ENCODE measurements around the gene BACE2. TPM values are rescaled to one million over a fixed set of nuclear protein-coding genes. Genes with fewer than 3 reads are reported as not detected.

The BACE2 gene
- total RNA-seq, 2 experiments from 2014 or later, result not detected

- Histone ChIP-seq H2AFZ (ENCODE audit: low read length) (no peak overlapping the region), H3K9me3 (ENCODE audit: low read length) (no peaks in the 10 kb centered on the region), H3K27ac (ENCODE audit: low read depth, low read length, poor library complexity, severe bottlenecking) (no peak overlapping the region), H3K36me3 (ENCODE audit: insufficient read depth, low read length) (no peaks in the 10 kb centered on the region), H3K4me2 (ENCODE audit: low read length) (no peak overlapping the region), H3K4me1 (ENCODE audit: insufficient read depth, low read length, poor library complexity, severe bottlenecking) (no peaks in the 10 kb centered on the region), H3K79me2 (ENCODE audit: insufficient read depth, low read depth, low read length) (no peaks in the 10 kb centered on the region), H4K20me1 (ENCODE audit: insufficient read depth, low read length) (no peaks in the 10 kb centered on the region), H3K4me3 (ENCODE audit: low read depth, low read length, poor library complexity, severe bottlenecking) (no peak overlapping the region), H3K9me2 (ENCODE audit: insufficient read depth, low read length) (no peaks in the 10 kb centered on the region)
- TF ChIP-seq CTCF (conservative IDR thresholded peaks at IDR 0.05; ENCODE audit: low read length), result no peak
- TF ChIP-seq EZH2phosphoT487 (IDR thresholded peaks at IDR 0.05; ENCODE audit: borderline replicate concordance, low read depth, low read length), result no peak
- DNase-seq (ENCODE audit: low spot score), result no peak
- CTCF ChIA-PET (ENCODE audit: unreplicated experiment), result no interaction called here
- POLR2A ChIA-PET, result interaction anchor here (1.8 kb wide), 1 partner anchor 251 kb away, joined by 4 read pairs; no protein-coding TSS in a partner anchor
- BruUV-seq (replicated peaks), result no TSS peak
- intact Hi-C loops (cut with micrococcal nuclease; ENCODE audit: unreplicated experiment), result no loop called here
These were observed 64.1 kb downstream of the BACE2 start for GRCh38 chr21:41232013-41232412.

- no peaks in the 10 kb centered on the region for H3K9me2 ChIP-seq (ENCODE audit: insufficient read depth, low read length)
- no peak for DNase-seq (ENCODE audit: low spot score)
- no peaks in the 10 kb centered on the region for H3K9me3 ChIP-seq (ENCODE audit: low read length)
- BruUV-seq (replicated peaks), result no TSS peak
- H3K4me3 ChIP-seq (ENCODE audit: low read depth, low read length, poor library complexity, severe bottlenecking), result no peak overlapping the region
- TF ChIP-seq CTCF (conservative IDR thresholded peaks at IDR 0.05; ENCODE audit: low read length) (no peak), EZH2phosphoT487 (IDR thresholded peaks at IDR 0.05; ENCODE audit: borderline replicate concordance, low read depth, low read length) (no peak)
- no peaks in the 10 kb centered on the region for H3K36me3 ChIP-seq (ENCODE audit: insufficient read depth, low read length)
- H3K4me2 ChIP-seq (ENCODE audit: low read length), result no peak overlapping the region
- no peaks in the 10 kb centered on the region for H3K79me2 ChIP-seq (ENCODE audit: insufficient read depth, low read depth, low read length)
- no peaks in the 10 kb centered on the region for H4K20me1 ChIP-seq (ENCODE audit: insufficient read depth, low read length)
- no peaks in the 10 kb centered on the region for H3K4me1 ChIP-seq (ENCODE audit: insufficient read depth, low read length, poor library complexity, severe bottlenecking)
- intact Hi-C loops (cut with micrococcal nuclease; ENCODE audit: unreplicated experiment), result no loop called here
- no peak overlapping the region for H3K27ac ChIP-seq (ENCODE audit: low read depth, low read length, poor library complexity, severe bottlenecking)
- H2AFZ ChIP-seq (ENCODE audit: low read length), result no peak overlapping the region
- ChIA-PET POLR2A (interaction anchor here (1.8 kb wide), 1 partner anchor 249 kb away, joined by 4 read pairs; no protein-coding TSS in a partner anchor), CTCF (ENCODE audit: unreplicated experiment) (no interaction called here)
These were observed 66.0 kb downstream of the BACE2 start for GRCh38 chr21:41233916-41234315.

GRCh38 chr21:41234569-41234968 is 66.6 kb downstream of the BACE2 start:
- no peaks in the 10 kb centered on the region for H3K4me1 ChIP-seq (ENCODE audit: insufficient read depth, low read length, poor library complexity, severe bottlenecking)
- no TSS peak for BruUV-seq (replicated peaks)
- CTCF ChIA-PET (ENCODE audit: unreplicated experiment), result no interaction called here
- H3K27ac ChIP-seq (ENCODE audit: low read depth, low read length, poor library complexity, severe bottlenecking), result no peak overlapping the region
- no peak for TF ChIP-seq EZH2phosphoT487 (IDR thresholded peaks at IDR 0.05; ENCODE audit: borderline replicate concordance, low read depth, low read length)
- TF ChIP-seq CTCF (conservative IDR thresholded peaks at IDR 0.05; ENCODE audit: low read length), result no peak
- intact Hi-C loops (cut with micrococcal nuclease; ENCODE audit: unreplicated experiment), result no loop called here
- no peaks in the 10 kb centered on the region for H3K36me3 ChIP-seq (ENCODE audit: insufficient read depth, low read length)
- H3K9me2 ChIP-seq (ENCODE audit: insufficient read depth, low read length), result no peaks in the 10 kb centered on the region
- no peak overlapping the region for H3K4me2 ChIP-seq (ENCODE audit: low read length)
- no peak overlapping the region for H3K4me3 ChIP-seq (ENCODE audit: low read depth, low read length, poor library complexity, severe bottlenecking)
- H3K9me3 ChIP-seq (ENCODE audit: low read length), result no peaks in the 10 kb centered on the region
- H3K79me2 ChIP-seq (ENCODE audit: insufficient read depth, low read depth, low read length), result no peaks in the 10 kb centered on the region
- H2AFZ ChIP-seq (ENCODE audit: low read length), result no peak overlapping the region
- no peaks in the 10 kb centered on the region for H4K20me1 ChIP-seq (ENCODE audit: insufficient read depth, low read length)
- DNase-seq (ENCODE audit: low spot score), result no peak
- POLR2A ChIA-PET, result no interaction called here

Data from OCI-LY7 (cell line).